ENCODE results near the gene NETO1.

Gene NETO1

GRCh38 chr18:72859088-72859487 is 8.7 kb downstream of the NETO1 start:
- H3K9me2 ChIP-seq (replicated peaks; ENCODE audit: low read depth, low read length) = no peaks in the 10 kb centered on the region
- peak overlapping the region; percentile 36 for H3K4me2 ChIP-seq (ENCODE audit: low read depth, low read length, poor library complexity, severe bottlenecking)
- peaks cover 10% of the 10 kb centered on the region; the same call in 1 of the 2 replicates for H3K36me3 ChIP-seq (ENCODE audit: insufficient read depth, low read length)
- H3F3A ChIP-seq (ENCODE audit: low read depth) = no peaks in the 10 kb centered on the region
- no peak overlapping the region for H3K4me3 ChIP-seq (ENCODE audit: low read length, poor library complexity, severe bottlenecking)
- H3K79me2 ChIP-seq (ENCODE audit: insufficient read depth, low read length) = peaks cover 39% of the 10 kb centered on the region; the same call in 1 of the 2 replicates
- peaks cover 7% of the 10 kb centered on the region for H4K20me1 ChIP-seq (ENCODE audit: insufficient read depth, low read length, poor library complexity, severe bottlenecking)
- H3K4me1 ChIP-seq (ENCODE audit: insufficient read depth, low read length, poor library complexity, severe bottlenecking) = peaks cover 15% of the 10 kb centered on the region
- no peaks in the 10 kb centered on the region for H3K27me3 ChIP-seq (ENCODE audit: insufficient read depth, low read length, poor library complexity, severe bottlenecking)
- no peaks in the 10 kb centered on the region for H3K9me3 ChIP-seq (ENCODE audit: insufficient read depth, low read depth, low read length)
- H3K9ac ChIP-seq (ENCODE audit: low read depth, low read length, poor library complexity, severe bottlenecking) = no peak overlapping the region
- TF ChIP-seq EZH2phosphoT487 (IDR thresholded peaks at IDR 0.05; ENCODE audit: borderline replicate concordance) (no peak), CTCF (conservative IDR thresholded peaks at IDR 0.05; ENCODE audit: low read length) (no peak)
- no peak overlapping the region for H2AFZ ChIP-seq (ENCODE audit: low read length)

DNA sequence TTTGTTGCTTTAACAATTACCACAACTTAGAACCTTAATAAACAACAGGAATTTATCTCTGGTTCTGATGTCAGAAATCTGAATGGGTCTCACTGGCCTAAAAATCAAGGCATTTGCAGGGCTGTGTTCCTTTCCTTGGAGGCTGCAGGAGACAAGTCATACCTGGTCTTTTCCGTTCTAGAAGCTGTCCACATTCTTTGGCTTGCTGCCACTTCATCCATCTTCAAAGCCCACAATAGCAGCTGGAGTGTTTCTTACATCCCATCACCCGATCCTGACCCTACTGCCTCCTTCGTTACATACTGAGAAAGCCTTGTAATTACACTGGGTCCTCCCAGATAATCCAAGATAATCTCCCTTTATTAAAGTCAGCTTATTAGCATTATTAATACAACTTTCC is 18.1 kb downstream of the NETO1 start:
- peaks cover 4% of the 10 kb centered on the region for H3K4me1 ChIP-seq (ENCODE audit: insufficient read depth, low read length, poor library complexity, severe bottlenecking)
- no peaks in the 10 kb centered on the region for H3K27me3 ChIP-seq (ENCODE audit: insufficient read depth, low read length, poor library complexity, severe bottlenecking)
- no peak overlapping the region for H3K4me3 ChIP-seq (ENCODE audit: low read length, poor library complexity, severe bottlenecking)
- no peaks in the 10 kb centered on the region for H4K20me1 ChIP-seq (ENCODE audit: insufficient read depth, low read length, poor library complexity, severe bottlenecking)
- no peaks in the 10 kb centered on the region for H3K9me3 ChIP-seq (ENCODE audit: insufficient read depth, low read depth, low read length)
- no peak overlapping the region for H3K4me2 ChIP-seq (ENCODE audit: low read depth, low read length, poor library complexity, severe bottlenecking)
- no peak overlapping the region for H2AFZ ChIP-seq (ENCODE audit: low read length)
- no peaks in the 10 kb centered on the region; the same call in 1 of the 2 replicates for H3K36me3 ChIP-seq (ENCODE audit: insufficient read depth, low read length)
- TF ChIP-seq CTCF (conservative IDR thresholded peaks at IDR 0.05; ENCODE audit: low read length) = no peak
- TF ChIP-seq EZH2phosphoT487 (IDR thresholded peaks at IDR 0.05; ENCODE audit: borderline replicate concordance) = no peak
- no peaks in the 10 kb centered on the region for H3K9me2 ChIP-seq (replicated peaks; ENCODE audit: low read depth, low read length)
- H3K79me2 ChIP-seq (ENCODE audit: insufficient read depth, low read length) = no peaks in the 10 kb centered on the region
- no peak overlapping the region for H3K9ac ChIP-seq (ENCODE audit: low read depth, low read length, poor library complexity, severe bottlenecking)
- H3F3A ChIP-seq (ENCODE audit: low read depth) = no peaks in the 10 kb centered on the region

DNA sequence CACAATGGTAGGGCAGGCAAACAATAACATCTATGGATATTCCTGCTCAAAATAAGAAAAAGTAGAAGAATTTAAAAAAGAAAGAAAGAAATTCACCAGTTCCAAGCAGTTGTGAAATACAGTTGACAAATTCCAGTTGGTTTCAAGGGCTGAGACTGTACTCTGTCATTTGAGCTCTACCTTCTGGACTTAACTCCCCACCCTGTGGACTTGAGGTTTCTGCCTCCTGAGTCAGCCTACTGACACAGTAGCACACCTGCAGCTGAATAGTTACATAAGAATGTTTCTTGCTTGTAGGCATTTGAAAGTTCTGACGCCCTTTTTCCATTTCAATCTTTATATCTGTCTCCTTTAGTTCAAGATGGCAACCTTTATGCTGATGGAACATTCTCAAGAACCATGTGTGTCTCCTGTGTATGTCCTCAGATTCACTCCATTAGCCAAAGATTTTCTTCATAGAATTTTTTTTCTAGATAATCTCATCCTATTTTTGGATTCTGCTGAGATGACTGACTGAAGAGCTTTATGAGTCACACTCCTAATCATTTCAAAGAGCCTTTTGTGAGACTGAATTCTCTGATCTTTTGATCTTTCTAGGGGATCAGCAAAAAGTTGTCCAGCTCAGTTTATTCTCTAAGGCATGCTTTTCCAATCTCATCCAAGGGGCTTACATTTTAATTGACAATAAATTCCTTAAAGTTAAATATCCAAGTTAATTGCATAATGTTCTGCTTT is 19.1 kb downstream of the NETO1 start:
- Histone ChIP-seq H3K36me3 (ENCODE audit: insufficient read depth, low read length) (no peaks in the 10 kb centered on the region; the same call in 1 of the 2 replicates), H3K4me1 (ENCODE audit: insufficient read depth, low read length, poor library complexity, severe bottlenecking) (peaks cover 4% of the 10 kb centered on the region), H4K20me1 (ENCODE audit: insufficient read depth, low read length, poor library complexity, severe bottlenecking) (no peaks in the 10 kb centered on the region), H2AFZ (ENCODE audit: low read length) (no peak overlapping the region), H3K27me3 (ENCODE audit: insufficient read depth, low read length, poor library complexity, severe bottlenecking) (no peaks in the 10 kb centered on the region), H3K4me2 (ENCODE audit: low read depth, low read length, poor library complexity, severe bottlenecking) (no peak overlapping the region), H3K9ac (ENCODE audit: low read depth, low read length, poor library complexity, severe bottlenecking) (no peak overlapping the region), H3K4me3 (ENCODE audit: low read length, poor library complexity, severe bottlenecking) (no peak overlapping the region), H3K79me2 (ENCODE audit: insufficient read depth, low read length) (no peaks in the 10 kb centered on the region), H3K9me3 (ENCODE audit: insufficient read depth, low read depth, low read length) (no peaks in the 10 kb centered on the region), H3F3A (ENCODE audit: low read depth) (no peaks in the 10 kb centered on the region), H3K9me2 (replicated peaks; ENCODE audit: low read depth, low read length) (no peaks in the 10 kb centered on the region)
- TF ChIP-seq EZH2phosphoT487 (IDR thresholded peaks at IDR 0.05; ENCODE audit: borderline replicate concordance) (no peak), CTCF (conservative IDR thresholded peaks at IDR 0.05; ENCODE audit: low read length) (no peak)

Measured in Loucy (cell line).